ENCODE measurements around the gene PLEKHM2. TPM values are rescaled to one million over a fixed set of nuclear protein-coding genes. Genes with fewer than 3 reads are reported as not detected.

Gene PLEKHM2
- total RNA-seq, 1 donor from 2014 or later = 91.4 TPM

DNA sequence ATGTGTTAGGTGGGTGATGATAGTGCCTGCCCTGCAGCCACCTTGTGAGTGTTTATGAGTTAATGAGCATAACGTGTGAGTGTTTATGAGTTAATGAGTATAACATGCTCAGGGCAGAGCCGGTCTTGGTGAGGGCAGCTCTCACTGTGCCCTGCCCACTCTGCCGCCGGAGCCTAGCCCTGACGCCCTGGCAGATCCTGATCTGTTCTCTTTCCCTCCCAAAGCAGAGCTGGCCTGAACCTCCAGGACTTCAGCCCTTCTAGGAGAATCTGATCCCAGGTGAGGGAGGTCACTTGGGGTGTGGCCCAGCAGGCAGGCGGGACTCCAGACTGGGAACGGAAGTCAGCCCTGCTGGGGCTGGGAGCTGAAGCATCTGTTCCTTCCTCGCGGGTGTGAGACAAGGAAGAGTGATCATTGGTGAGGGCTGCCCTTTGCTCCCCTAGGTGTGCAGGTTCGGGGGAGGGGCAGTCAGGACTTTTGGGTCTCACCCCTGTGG lies 80.2 kb downstream of the PLEKHM2 start:
- ATAC-seq (no peak), DNase-seq (ENCODE audit: missing footprints) (peak; percentile 22)
- intact Hi-C loops (cut with DNase I) = no loop called here

DNA sequence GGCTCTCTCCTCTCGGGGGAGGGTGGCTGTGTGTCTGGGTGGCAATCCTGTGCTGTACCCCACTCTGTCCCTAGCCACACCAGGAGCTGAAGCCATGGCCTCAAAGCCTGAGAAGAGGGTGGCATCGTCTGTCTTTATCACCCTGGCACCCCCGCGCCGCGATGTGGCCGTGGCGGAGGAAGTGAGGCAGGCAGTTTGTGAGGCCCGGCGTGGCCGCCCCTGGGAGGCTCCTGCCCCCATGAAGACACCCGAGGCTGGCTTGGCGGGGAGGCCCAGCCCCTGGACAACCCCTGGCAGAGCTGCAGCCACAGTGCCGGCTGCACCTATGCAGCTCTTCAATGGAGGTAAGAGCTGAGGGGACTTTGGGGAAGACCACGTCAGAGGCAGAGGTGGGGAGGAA lies 80.8 kb downstream of the PLEKHM2 start:
- DNase-seq (ENCODE audit: missing footprints) (peak; percentile 43), ATAC-seq (no peak)
- intact Hi-C loops (cut with DNase I) = no loop called here

DNA sequence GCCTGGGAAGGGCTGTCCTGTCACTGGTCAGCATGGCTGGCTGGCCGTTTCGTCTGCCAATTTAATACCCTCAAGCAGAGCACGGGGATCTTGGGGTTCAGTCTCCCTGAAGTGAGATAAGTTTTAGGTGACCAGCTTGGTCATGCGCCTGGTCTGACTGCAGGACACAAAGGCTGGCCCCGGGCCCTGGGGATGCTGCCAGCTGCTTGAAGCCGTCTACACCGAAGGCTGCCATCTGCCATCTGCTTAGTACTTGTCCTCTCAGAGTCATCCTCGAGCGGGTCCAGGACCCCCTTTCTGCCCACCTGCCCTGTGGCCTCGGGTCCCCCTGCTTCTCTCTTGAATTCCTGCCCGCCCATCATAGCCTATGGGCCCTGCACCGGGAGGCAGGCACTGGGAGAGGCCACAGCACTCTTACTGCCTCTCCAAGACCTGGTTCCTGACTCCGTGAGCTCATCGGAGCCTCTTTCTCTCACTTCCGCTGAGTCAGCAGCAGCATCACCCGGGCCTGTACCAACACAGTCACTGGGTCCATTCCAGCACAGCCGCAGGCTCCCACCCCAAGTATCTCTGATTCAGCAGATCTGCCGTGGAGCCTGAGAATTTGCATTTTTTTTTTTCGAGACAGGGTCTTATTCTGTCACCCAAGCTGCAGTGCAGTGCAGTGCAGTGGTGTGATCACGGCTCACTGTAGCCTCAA lies 81.5 kb downstream of the PLEKHM2 start:
- ATAC-seq (no peak), DNase-seq (ENCODE audit: missing footprints) (peak; percentile 71)
- intact Hi-C loops (cut with DNase I) = no loop called here

DNA sequence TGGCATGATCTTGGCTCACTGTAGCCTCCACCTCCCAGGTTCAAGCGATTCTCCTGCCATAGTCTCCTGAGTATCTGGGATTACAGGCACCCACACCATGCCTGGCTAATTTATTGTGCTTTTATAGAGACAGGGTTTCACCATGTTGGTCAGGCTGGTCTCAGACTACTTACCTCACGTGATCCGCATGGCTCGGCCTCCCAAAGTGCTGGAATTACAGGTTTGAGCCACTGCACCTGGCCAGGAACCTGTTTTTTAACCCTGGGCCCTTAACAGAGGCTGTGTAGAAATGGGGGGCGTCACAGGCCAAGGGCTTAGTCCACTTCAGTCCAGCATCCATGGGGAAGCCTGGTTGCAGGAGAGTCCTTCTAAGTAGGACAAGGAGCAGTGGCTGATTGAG lies 83.8 kb downstream of the PLEKHM2 start:
- DNase-seq (ENCODE audit: missing footprints) (peak; percentile 37), ATAC-seq (no peak)
- intact Hi-C loops (cut with DNase I) = no loop called here

DNA sequence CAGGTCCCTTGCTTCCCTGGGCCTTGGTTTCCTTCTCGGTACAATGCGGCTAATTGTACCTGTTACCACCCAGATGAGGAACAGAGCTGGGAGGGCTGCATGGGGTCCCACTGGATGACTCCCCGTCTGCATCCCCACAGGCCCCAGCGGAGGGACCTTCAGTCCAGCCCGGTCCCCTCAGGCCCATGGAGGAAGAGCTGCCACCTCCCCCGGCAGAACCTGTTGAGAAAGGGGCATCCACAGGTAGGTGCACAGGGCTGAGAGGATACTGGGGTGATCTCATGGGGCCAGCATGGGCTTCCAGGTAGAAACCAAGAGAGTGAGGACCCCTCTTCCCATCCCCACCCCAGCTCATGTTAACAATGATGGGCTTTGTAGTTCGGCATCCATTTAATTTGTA lies 84.3 kb downstream of the PLEKHM2 start:
- ATAC-seq (no peak), DNase-seq (ENCODE audit: missing footprints) (peak; percentile 26)
- intact Hi-C loops (cut with DNase I) = no loop called here

DNA sequence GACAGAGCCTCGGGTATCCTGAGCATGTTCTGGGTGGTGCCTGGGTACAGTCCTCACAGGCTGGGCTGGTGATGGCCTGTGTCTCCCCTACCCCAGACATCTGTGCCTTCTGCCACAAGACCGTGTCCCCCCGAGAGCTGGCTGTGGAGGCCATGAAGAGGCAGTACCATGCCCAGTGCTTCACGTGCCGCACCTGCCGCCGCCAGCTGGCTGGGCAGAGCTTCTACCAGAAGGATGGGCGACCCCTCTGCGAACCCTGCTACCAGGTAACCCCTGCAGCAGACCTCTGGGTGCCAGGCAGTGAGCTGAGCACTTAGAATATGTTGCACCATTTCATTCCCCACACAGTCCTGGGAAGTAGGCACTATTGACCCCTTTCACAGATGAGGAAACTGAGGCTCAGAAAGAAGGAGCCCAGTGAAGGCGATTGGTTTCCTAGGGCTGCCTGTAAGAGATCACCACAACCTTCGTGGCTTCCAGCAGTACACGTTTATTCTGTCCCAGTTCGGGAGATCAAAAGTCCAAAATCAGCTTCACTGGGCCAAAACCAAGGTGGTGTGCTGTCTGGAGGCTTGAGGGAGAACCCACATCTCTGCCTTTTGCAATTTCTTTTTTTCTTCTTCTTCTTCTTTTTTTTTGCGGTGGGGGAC lies 86.3 kb downstream of the PLEKHM2 start:
- ATAC-seq (no peak), DNase-seq (ENCODE audit: missing footprints) (no peak)
- intact Hi-C loops (cut with DNase I) = no loop called here

DNA sequence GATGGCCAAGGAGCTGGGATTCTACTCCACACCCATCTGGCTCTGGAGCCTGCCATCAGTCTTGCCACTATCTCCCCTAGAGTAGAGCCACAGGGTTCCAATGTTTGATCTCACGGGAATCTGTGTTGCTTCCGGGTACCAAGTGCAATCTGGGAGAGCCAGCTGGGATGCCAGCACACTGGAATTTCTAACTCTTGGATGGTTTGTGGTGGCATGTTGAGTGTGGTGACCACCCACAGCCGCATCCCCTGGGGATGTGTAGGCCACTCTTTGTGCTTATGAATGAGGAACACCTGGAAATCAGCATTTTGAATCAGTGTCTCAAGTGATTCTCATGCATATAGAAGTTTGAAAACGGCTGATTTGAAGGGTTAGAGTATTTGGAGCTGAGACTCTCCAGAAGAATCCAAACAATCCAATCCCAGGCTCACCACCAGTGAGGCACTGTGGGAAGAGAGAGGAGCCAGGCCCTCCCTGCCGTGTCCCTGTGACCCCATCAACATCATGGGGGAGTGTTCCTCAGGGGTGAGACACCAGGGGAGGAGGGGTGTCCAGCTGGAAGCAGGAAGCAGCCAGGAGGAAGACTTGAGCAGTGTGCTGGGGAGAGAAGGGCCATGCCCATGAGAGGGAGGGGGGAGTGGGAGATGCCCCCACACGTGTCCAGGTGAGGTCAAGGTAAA lies 87.9 kb downstream of the PLEKHM2 start:
- DNase-seq (ENCODE audit: missing footprints) (no peak), ATAC-seq (no peak)
- intact Hi-C loops (cut with DNase I) = no loop called here

DNA sequence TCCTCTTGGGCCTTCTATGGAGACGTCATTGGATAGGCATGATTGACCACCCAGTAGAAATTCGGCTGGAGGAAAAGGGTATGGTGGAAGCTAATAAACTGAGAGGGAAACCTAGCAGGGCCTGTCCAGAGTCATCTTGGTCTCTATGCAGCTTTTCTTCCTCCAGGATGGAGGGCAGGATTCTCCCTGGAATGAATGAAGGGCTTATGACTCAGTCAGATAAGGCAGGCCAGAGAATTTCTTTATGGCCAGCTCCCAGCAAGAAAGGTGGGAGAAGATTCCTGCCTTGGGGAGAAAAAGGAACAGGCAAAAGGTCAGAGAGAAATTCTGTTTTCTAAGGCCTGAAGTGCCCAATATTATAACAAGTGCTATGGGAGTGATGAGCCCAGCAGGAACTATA lies 91.6 kb downstream of the PLEKHM2 start:
- ATAC-seq (no peak), DNase-seq (ENCODE audit: missing footprints) (no peak)
- intact Hi-C loops (cut with DNase I) = no loop called here

DNA sequence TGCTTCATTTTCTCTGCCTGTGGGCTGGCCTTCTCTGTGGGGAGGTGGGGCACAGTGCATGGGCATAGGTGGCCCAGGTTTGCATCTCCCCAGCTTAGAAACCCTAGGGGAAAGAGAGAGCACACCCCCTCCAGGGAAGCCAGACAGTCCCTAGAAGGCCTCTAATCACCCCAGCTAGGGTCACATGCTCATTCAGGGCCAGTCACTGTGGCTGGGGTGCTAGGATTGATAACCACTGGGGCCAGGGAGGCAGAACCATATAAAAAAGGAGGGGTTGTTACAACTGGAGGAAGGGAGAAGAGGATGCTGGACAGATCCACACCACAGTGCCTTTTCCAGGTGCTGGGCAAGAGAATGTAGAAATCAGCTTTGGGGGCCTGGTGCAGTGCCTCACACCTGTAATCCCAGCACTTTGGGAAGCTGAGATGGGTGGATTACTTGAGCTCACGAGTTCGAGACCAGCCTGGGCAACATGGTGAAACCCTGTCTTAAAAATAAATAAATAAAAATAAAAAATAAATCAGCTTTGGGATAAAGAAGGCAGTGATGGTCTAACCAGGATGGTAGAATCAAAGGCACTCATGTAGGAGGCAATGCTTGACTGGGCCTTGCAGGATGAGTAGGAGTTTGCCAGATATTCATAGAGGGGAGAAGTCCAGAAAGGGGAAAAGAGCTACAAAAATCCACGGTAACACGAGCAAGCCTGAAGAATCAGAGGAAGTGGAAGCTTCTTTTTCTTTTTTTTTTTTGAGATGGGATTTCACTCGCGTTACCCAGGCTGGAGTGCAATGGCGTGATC lies 94.0 kb downstream of the PLEKHM2 start:
- no peak for DNase-seq (ENCODE audit: missing footprints)
- intact Hi-C loops (cut with DNase I) = no loop called here
- peak; percentile 7 for ATAC-seq

Other genes starting within 250 kb of the PLEKHM2 start
- gene CTRC, start 245.9 kb upstream of the PLEKHM2 start, total RNA-seq = not detected
- gene CELA2A, start 227.6 kb upstream of the PLEKHM2 start, total RNA-seq = not detected
- gene CELA2B, start 208.2 kb upstream of the PLEKHM2 start, total RNA-seq = not detected
- gene CASP9, start 160.1 kb upstream of the PLEKHM2 start, total RNA-seq = 11.2 TPM
- 14.6 TPM for gene DNAJC16, start 157.5 kb upstream of the PLEKHM2 start, total RNA-seq
- 0.11 TPM for gene AGMAT, start 99.3 kb upstream of the PLEKHM2 start, total RNA-seq
- gene DDI2, start 66.9 kb upstream of the PLEKHM2 start, total RNA-seq = 20.4 TPM
- gene SLC25A34, start 51.9 kb downstream of the PLEKHM2 start, total RNA-seq = 57.2 TPM
- gene TMEM82, start 58.2 kb downstream of the PLEKHM2 start, total RNA-seq = not detected
- 97.6 TPM for gene FBLIM1, start 74.5 kb downstream of the PLEKHM2 start, total RNA-seq
- gene UQCRHL, start 123.3 kb downstream of the PLEKHM2 start, total RNA-seq = 6.2 TPM
- 21.4 TPM for gene SPEN, start 163.4 kb downstream of the PLEKHM2 start, total RNA-seq